ENCODE measurements around the gene RARRES2. TPM values are rescaled to one million over a fixed set of nuclear protein-coding genes. Genes with fewer than 3 reads are reported as not detected.
A peak's percentile ranks its signal among the peaks of the same experiment; 100 is the strongest.

RARRES2 gene
- total and polyA plus RNA-seq, 2 of the 13 experiments (the other 11 are each of a cell fraction or from before 2014, with no cell fraction given): 134 to 172 TPM

DNA sequence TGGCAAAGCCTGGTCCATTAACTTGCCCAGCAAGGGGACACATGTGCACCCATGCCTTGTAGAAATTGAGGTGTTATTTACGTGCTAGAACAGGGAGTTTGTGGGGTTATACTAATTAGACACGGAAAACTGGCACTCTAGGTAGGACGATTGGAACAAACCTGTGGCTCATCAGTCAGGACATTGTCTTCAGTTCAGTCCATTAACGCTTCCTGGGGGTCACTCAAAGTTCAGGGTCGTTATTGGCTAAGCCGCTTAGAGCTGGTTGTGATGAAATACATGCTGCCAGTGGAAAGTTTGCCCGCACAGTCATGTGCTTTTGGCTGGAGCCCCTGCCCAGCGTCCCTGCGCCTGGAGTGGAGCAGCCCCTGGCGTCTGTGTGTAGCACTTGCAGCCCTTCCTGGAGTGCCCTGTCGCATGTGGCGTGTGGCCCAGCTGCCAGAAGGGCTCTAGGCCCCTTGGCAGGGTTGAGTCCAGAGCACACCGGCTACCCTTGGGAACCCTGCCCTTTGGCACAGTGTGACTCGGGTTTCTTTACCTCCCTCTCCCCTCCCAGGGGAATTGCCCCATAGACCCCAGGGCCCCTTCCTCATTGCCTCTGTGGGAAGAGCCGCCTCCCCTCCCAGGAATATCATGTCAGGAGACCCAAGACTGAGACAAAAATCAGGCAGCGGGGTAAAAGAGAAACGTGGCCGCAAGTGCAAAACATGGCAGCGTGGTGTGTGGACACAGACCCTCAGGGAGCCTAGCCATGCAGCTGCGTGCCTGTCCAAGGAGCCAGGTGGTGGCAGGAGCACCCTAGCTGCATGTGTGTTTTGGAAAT lies 47.5 kb upstream of the RARRES2 start (continued):
- TF ChIP-seq ZNF790 (CRISPR knock-in tag; IDR thresholded peaks at IDR 0.05; ENCODE audit: borderline replicate concordance) (no peak), JDP2 (CRISPR knock-in tag; IDR thresholded peaks at IDR 0.05; ENCODE audit: borderline replicate concordance) (no peak), ZNF33A (CRISPR knock-in tag; IDR thresholded peaks at IDR 0.05; ENCODE audit: borderline replicate concordance) (no peak), THYN1 (CRISPR knock-in tag; IDR thresholded peaks at IDR 0.05; ENCODE audit: borderline replicate concordance, low read depth) (no peak), HHEX (CRISPR knock-in tag; IDR thresholded peaks at IDR 0.05) (no peak), SNAI1 (CRISPR knock-in tag; IDR thresholded peaks at IDR 0.05; ENCODE audit: borderline replicate concordance) (0 out of 2 replicates have a peak, but pooled peaks have one; percentile 66), TRAFD1 (CRISPR knock-in tag; IDR thresholded peaks at IDR 0.05; ENCODE audit: borderline replicate concordance) (no peak), TIGD3 (CRISPR knock-in tag; IDR thresholded peaks at IDR 0.05; ENCODE audit: borderline replicate concordance) (no peak), ZNF83 (CRISPR knock-in tag; IDR thresholded peaks at IDR 0.05; ENCODE audit: borderline replicate concordance) (no peak), ZFP82 (CRISPR knock-in tag; IDR thresholded peaks at IDR 0.05; ENCODE audit: borderline replicate concordance) (no peak), ZNF143 (CRISPR knock-in tag; IDR thresholded peaks at IDR 0.05) (0 out of 2 replicates have a peak, but pooled peaks have one; percentile 56), ZNF230 (CRISPR knock-in tag; IDR thresholded peaks at IDR 0.05) (peak; percentile 81; the same call in 1 of the 2 replicates), ZMAT3 (CRISPR knock-in tag; conservative IDR thresholded peaks at IDR 0.05) (no peak), ZNF18 (CRISPR knock-in tag; IDR thresholded peaks at IDR 0.05; ENCODE audit: insufficient replicate concordance) (no peak), SNRNP70 (IDR thresholded peaks at IDR 0.05; ENCODE audit: low read depth, low read length) (no peak), ATF6 (CRISPR knock-in tag; conservative IDR thresholded peaks at IDR 0.05) (peak; percentile 71; the same call in 1 of the 2 replicates), ZNF12 (CRISPR knock-in tag; IDR thresholded peaks at IDR 0.05) (peak; percentile 64; the same call in 1 of the 2 replicates), ZNF768 (CRISPR knock-in tag; IDR thresholded peaks at IDR 0.05) (peak; percentile 70; the same call in 1 of the 2 replicates), RARA (CRISPR knock-in tag; IDR thresholded peaks at IDR 0.05) (peak; percentile 100), REL (CRISPR knock-in tag; conservative IDR thresholded peaks at IDR 0.05) (no peak), MTF1 (CRISPR knock-in tag; IDR thresholded peaks at IDR 0.05) (peak; percentile 56; the same call in 1 of the 2 replicates)

Measured in HepG2 (cell line).